Measurements from ENCODE around the gene ACKR2.

DNA sequence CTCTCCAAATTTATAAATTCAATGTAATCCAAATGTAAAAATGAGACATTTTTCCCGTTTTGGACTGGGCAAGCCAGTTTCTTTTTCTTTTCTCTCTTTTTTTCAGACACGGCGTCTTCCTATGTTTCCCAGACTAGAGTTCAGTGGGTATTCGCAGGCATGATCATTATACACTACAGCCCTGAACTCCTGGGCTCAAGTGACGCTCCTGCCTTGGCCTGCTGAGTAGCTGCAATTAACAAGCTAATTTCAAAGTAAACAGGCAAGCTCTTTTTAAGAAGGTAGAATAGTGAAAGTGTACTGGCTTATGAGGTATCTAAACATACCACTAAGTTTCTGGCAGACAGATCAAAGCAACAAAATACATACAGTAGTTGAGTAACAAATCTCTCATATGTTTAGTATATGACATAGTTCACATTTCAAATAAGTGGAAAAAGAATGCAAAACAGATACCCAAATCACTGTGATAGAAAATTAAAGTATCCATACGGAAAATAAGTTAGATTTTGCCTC, 18.5 kb upstream of the ACKR2 start:
- TF ChIP-seq, protein P1, sequence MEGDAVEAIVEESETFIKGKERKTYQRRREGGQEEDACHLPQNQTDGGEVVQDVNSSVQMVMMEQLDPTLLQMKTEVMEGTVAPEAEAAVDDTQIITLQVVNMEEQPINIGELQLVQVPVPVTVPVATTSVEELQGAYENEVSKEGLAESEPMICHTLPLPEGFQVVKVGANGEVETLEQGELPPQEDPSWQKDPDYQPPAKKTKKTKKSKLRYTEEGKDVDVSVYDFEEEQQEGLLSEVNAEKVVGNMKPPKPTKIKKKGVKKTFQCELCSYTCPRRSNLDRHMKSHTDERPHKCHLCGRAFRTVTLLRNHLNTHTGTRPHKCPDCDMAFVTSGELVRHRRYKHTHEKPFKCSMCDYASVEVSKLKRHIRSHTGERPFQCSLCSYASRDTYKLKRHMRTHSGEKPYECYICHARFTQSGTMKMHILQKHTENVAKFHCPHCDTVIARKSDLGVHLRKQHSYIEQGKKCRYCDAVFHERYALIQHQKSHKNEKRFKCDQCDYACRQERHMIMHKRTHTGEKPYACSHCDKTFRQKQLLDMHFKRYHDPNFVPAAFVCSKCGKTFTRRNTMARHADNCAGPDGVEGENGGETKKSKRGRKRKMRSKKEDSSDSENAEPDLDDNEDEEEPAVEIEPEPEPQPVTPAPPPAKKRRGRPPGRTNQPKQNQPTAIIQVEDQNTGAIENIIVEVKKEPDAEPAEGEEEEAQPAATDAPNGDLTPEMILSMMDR (conservative IDR thresholded peaks at IDR 0.05; ENCODE audit: low read length) = no peak
- TF ChIP-seq EZH2phosphoT487 (IDR thresholded peaks at IDR 0.05; ENCODE audit: borderline replicate concordance) = no peak
